HG02759 (cell line): ENCODE data around the gene KCNQ2.

Experiments
- ATAC-seq: cut with Tn5 transposase; IDR thresholded peaks from one replicate; pipeline ENCODE4 v1.9.1; 2021; ENCODE audit warnings: mild to moderate bottlenecking, moderate library complexity; ENCODE audit not compliant: unreplicated experiment

KCNQ2 gene

DNA sequence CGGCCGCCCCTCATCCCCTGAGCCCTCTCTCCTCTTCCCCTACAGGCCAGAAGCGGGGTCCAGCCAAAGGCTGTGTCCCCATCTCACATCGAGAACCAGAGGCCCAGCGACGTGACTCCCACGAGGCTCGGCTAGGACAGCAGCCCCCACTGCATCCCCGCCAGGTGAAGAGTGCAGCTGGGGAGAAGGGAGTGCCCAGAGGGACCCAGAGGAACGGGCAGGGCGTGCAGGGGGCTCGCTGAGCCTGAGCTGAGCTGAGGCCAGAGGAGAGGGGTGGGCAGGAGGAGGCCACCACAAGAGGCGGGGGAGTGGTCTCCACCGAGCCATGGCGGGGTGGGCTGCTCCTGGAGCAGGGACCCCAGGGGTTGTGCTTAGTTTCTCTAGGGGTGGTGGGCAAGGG is 32.6 kb downstream of the KCNQ2 start:
- no peak for ATAC-seq

DNA sequence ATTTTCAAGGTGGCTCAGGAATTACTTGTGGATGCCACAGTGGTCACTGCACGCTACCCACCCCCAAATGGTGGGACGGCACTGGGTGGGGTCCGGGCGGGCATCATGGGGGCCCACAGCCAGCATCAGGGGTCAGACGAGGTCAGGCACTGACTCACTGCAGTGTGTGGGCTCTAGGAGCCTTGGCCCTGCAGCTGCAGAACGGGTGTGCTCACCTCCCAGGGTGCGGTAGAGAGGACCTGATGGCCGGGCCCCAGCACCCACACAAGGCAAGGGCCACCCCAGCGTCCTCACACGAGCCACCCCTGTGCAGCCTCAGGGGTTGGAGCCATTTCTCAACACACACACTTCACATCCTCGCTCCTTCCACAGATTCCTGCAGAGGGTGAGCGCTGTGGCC is 34.3 kb downstream of the KCNQ2 start:
- ATAC-seq: no peak

DNA sequence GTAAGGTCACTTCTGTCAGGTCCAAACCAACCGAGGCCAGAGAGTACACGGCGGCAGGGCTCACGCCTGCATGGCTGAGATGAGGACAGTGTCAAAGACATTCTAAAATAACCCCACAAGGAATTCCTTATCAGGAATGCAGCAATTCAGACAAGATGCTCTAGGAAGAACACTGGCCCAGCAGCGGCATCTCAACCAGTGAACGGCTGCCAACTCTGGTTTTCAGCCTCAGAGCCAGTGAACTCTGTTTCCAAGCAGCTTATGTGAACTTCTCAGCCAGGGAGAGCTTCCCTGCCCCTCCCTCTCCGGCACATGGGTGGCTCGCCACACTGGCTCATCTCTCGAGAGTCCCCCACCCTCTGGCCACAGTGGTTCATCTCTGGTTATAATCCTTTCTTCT is 36.9 kb downstream of the KCNQ2 start:
- no peak for ATAC-seq

- peak; percentile 60 for ATAC-seq
Measured at GRCh38 chr20:63434599-63435378, 37.7 kb downstream of the KCNQ2 start.

DNA sequence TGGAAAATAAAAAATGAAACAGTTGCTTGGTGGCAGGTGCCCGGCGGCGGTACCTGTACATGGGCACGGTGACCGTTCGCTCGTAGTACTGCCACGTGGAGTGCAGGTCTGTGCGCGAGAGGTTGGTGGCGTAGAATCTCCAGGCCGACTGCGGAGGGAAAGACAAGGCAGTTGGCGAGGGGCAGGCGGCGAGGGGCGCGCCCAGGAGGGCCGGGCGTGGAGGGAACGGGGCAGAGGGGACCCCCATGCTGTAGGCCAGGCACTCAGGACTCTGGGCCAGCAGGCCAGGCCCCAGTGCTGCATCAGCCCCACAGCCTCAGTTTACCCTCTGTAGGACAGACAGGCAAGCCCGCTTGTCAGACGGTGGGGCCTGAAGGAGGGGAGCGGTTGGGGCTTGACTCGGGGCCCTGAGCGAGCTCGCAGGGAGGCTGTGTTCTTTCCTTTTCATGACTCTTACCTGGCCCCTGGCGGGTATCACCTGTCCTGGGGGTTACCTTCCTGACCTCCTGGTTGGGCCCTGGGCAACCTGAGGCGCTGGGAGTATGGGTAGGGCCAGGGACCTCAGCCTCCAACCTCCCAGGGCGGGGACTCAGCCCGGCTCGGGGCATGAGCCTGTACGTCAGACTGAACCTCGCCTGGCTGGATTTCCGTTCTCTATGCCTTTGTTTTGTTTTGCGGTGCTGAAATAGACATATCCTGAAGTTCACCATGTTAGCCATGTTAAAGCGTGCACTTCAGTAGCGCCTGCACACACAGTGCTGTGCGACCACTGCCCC is 38.5 kb downstream of the KCNQ2 start:
- ATAC-seq: no peak

DNA sequence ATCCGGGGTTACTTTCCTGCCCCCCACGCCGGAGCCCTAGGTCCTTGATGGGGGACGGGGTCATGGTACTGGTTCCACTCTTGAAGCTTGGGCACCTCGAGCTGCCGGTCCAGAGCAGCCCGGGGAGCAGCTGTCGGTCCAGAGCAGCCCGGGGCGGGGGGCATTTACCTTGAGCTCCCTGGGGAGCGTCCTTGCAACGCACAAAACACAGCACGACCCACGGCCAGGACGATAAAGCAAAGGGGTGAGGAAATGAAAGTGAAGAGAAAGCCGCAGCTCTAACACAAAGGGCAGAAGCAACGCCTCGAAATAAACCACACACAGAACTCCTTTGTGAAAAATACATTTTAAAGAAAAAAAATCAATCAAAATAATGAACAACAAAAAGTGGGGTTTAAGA is 39.1 kb downstream of the KCNQ2 start:
- ATAC-seq: no peak

- no peak for ATAC-seq
Measured at GRCh38 chr20:63432577-63433325, 39.7 kb downstream of the KCNQ2 start.

GRCh38 chr20:63431944-63432343 is 40.5 kb downstream of the KCNQ2 start:
- ATAC-seq: no peak

DNA sequence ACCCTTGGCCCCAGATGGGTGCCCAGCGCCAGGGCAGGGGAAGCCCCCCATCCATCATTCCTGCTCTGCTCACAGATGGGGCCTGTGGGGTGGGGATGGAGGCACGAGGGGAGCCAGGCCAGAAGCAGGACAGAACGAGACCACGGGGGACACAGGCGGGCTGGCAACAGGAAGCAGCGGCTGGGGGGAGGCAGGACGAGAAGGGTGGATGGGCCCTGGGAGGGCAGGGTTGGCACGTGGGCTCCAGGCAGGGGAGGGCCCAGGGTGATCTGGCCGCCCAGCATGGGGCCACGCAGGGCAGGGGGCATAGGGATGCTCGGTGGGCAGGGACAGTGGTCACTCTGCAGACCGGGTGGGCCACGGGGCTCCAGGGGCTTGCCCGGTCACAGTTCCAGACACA is 41.6 kb downstream of the KCNQ2 start:
- ATAC-seq: no peak

DNA sequence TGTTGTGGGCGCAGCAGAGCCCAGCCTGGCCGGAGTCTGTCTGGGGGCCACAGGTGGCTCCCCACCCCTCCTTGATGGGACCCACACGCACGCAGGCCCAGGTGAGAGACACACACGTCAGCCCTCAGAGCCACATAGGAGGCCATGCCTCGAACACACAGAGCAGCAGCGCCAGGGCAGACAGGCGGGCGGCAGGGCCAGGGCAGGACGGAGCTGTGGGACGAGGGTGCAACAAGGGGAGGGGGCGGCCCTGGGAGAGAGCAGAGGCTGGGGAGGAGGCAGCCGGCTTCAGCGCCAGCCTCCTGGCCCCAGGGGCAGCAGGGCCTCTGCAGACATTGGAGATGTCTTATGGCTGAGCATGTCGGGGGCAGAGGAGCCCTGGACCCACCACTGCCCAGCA is 42.5 kb downstream of the KCNQ2 start:
- no peak for ATAC-seq

GRCh38 chr20:63428906-63429575 is 43.4 kb downstream of the KCNQ2 start:
- ATAC-seq: no peak

GRCh38 chr20:63427724-63428330 is 44.6 kb downstream of the KCNQ2 start:
- no peak for ATAC-seq

DNA sequence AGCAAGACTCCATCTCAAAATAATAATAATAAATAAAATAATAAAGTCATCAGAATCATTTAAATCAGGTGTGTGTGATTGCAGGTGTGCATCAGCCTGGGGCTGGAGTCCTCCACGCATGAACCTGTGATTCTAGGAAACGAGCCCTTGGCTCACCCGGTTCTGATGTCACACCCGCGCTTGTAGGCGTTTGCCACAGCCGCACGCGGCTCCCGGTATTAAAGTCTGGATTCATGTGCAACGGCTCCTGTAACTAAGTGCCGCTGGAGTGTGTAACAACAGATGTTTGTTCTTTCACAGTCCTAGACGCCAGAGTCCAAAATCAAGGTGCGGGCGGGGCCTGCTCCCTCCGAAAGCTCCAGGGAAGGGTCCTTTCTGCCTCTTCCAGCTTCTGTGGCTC is 45.2 kb downstream of the KCNQ2 start:
- ATAC-seq: no peak

DNA sequence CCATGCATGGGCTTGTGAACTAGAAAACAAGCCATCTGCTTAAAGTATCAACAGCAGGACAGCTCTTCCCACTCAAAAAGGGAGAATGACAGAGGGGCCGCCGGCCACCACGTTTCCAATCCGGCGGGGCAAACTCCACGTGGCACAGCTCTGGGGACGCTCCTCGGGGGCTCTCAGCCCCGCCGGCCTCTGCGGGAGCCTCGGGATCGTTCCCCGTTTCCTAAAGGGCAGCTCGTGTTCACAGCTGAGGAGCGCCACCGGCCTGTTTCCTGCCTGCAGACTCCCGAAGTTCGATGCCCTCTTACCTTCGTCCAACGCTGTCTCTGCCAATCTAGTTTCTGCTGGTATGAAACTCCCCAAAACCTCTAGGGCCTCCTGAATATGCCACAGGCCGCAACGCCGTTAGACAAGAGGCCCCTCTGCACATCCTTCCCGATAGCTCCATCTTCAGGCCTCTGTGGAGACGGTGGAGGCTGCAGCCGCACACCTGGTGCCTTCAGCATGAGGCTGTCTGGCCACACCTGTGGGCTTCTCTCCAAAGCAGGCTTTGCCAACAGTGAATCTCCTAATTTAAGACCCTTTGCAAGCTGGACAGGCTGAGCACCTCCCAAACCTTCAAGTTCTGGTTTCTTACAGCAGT is 46.5 kb downstream of the KCNQ2 start:
- ATAC-seq: no peak

GRCh38 chr20:63424613-63425012 is 47.8 kb downstream of the KCNQ2 start:
- no peak for ATAC-seq

DNA sequence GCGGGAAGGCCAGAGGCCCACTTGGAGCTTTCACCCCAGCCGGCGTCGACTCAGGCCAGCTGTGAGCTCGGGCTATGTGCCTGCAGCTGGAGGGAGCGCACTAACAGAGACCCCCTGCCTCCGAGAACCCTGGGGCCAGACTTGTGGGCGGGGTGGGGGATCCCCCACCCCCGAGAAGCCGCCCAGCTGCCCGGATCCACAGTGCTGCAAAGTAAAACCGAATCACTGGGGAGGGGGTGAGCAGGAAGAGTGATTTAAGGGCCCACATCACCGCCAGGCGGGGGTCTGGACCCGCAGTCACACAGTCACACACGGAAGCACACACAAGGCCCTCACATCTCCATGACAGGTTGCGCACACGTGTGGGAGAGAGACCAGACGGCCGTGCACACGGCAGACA is 48.7 kb downstream of the KCNQ2 start:
- ATAC-seq: no peak

- no peak for ATAC-seq
Measured at GRCh38 chr20:63422653-63423052, 49.8 kb downstream of the KCNQ2 start.

GRCh38 chr20:63421913-63422312 is 50.5 kb downstream of the KCNQ2 start:
- ATAC-seq: no peak

GRCh38 chr20:63421094-63421692 is 51.3 kb downstream of the KCNQ2 start:
- no peak for ATAC-seq
